NCI-H146 treated with DMSO at 0.1 percent for 48 hours (cell line): ENCODE data around the gene CALML3.

Experiments
- DNase-seq: peaks from one replicate; lab custom pipeline; 2025; ENCODE audit not compliant: unreplicated experiment; lab: John Stamatoyannopoulos, UW

Gene CALML3

DNA sequence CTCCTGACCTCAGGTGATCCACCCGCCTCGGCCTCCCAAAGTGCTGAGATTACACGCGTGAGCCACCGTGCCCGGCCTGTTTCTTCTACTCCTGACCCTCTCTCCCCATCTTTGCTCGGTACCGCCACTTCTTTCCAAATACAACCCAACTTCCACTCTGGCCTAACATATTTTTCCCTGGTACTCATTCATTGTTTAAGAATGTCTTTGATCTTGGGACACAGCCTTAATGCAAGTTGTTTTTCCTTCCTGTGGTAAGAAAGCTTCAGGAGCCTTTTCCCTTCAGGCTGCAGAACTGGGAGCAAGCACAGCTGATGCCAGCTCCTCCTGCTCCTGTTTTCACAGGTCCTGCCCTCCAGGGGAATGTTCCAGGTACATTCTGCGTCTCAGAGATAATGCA is 13.7 kb downstream of the CALML3 start:
- no peak for DNase-seq

DNA sequence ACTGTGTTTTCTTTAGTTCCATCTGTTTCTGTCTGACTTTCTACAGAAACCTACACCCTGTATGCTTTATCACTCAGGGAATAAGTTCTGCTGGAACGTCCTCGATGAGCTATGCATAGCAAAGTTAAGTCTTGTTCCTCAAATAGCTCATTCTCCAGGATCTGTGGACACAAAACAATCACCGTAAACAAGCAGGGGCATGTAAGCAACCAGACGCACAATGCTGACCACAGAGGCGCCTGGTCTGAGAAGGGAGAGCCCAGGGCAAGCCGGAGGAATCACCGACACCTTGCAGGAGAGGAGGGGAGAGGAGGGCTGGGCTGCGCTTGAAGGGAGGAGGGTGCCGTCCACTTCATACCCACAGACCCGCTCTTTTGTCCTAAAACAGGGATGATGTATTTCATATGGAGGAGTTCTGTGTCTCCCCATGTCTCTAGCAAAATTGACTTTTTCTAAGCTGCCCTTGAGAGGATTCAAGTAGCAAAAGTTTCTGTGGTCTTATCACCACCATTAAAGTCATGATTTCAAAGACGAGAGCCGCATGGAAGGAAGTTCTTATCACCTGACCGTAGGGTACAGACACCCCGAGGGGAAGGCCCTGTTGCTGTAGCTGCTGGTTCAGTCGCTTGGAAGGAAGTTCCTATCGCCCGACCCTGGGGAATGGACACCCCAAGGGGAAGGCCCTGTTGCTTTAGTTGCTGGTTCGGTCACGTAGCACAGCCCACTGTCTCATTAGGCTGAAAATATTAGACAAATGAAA is 14.3 kb downstream of the CALML3 start:
- no peak for DNase-seq

DNA sequence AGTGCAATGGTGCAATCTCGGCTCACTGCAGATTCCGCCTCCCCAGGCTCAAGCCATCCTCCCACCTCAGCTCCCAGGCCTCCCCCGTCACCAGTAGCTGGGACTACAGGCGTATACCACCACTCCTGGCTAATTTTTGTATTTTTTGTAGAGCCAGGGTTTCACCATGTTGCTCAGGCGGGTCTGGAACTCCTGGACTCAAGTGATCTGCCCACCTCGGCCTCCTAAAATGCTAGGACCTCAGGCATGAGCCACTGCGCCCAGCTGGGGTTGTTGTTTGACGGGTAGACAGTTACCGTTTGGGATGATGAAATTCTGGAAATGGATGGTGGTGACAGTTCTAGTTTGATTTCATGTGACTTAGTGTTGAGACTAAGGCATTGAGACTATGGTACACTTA is 15.3 kb downstream of the CALML3 start:
- DNase-seq: no peak

DNA sequence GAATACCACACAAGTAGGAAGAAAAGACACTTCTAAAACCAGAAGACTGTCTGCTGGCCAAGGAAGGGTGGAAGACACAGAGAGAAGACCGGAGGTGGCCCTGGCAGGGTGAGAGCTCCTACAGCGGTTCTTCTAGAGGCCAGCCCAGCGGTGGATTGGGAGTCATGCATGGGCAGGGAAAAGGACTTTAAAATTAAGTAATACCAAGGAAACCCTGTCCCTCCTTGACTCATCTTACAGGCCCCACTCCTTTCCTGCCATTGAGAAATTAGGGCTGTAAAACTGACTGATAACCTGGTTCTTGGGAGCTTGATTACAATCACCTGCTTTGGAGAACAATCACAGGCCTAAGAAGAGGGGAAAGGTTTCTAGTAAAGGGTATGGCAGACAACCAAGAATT is 16.1 kb downstream of the CALML3 start:
- no peak for DNase-seq

DNA sequence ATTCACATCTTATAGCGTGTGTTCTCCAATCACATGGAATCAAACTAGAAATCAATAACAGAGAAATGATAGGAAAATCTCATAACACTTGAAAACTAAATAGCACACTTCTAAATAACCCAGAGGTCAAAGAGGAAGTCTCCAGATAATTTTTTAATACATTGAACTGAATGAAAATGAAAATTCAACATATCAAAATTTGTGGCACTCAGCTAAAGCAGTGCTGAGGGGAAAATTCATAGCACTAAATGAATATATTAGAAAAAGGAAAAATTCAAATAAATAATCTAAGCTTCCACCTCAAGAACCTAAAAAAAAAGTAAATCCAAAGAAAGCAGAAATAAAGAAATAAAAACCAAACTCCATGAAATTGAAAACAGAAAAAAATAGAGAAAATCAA is 17.3 kb downstream of the CALML3 start:
- DNase-seq: no peak

DNA sequence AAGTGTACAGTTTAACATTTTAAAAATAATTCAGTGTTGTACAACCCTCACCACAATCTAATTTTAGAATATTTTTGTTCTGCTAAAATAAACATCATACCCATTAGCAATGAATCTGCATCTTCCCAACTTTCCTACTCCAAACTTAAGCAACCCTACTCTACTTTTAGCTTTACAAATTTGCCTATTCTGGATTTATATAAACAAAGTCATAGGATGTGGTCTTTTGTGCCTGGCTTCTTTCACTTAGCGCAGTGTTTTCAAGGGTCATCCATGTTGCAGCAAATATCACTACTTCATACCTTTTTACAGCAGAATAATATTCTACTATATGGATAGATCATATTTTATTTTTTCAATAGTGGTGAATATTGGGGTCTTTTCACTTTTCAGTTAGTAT is 18.9 kb downstream of the CALML3 start:
- DNase-seq: no peak

DNA sequence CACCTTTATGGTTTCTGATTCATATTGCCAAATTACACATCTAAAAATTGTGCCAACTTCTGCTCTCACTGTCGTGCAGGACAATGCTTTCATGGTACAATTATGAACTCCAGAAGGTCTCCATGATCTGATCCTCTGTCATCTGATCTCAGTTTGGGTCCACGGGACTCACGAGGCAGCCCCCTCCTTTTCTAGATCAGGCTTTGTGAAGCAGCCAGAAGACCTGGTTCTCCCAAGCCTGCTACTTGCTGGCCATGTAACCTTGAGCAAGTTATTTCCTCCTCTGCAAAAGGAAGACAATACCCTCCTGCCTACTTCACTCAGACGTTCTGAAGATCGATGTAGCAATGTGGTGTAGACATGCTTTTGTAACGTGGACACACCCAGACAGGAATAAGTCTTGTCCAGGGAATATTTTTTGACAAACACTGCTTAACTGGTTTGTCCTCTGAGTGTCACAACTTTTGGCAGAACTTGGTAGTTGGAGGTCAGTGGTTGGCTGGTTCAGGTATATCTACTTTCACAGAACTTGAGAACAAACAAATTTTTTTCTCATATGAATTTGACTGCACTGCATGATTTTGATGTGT is 19.6 kb downstream of the CALML3 start:
- no peak for DNase-seq

DNA sequence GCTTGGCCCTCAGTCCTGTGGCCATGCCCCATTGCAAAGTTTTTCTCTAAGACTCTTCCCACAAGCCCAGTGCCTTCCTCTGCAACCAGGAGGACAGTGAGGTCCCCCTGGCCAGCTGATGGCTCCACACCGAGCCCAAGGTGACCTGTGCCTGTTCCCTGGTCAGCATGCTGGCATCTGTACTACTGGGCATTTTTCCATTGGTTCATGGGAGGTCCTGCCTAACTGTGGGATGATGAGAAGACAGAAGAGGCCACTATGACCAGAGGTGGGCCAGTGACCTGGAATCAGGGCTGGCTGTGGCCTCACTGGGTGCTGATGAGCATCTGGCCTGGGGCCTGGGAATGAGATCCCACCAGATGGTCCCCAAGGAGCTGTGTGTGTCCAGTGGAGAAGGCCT is 20.2 kb downstream of the CALML3 start:
- DNase-seq: no peak

DNA sequence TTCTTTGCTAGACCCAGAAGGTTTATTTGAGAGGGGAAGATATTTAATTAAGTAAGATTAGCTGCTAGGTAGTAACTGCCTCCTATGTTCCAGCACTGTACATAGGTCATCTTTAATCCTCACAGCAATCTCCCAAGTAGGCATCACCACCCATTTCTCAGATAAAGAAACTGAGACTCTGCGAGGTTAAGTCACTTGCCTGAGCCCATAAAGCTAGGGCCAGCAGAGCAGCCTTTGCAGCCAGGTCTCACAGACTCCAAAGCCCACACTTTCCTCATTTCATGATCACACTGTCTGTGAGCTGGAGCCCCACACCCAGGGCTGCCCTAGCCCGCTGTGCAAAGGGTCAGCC is 20.6 kb downstream of the CALML3 start:
- DNase-seq: no peak

DNA sequence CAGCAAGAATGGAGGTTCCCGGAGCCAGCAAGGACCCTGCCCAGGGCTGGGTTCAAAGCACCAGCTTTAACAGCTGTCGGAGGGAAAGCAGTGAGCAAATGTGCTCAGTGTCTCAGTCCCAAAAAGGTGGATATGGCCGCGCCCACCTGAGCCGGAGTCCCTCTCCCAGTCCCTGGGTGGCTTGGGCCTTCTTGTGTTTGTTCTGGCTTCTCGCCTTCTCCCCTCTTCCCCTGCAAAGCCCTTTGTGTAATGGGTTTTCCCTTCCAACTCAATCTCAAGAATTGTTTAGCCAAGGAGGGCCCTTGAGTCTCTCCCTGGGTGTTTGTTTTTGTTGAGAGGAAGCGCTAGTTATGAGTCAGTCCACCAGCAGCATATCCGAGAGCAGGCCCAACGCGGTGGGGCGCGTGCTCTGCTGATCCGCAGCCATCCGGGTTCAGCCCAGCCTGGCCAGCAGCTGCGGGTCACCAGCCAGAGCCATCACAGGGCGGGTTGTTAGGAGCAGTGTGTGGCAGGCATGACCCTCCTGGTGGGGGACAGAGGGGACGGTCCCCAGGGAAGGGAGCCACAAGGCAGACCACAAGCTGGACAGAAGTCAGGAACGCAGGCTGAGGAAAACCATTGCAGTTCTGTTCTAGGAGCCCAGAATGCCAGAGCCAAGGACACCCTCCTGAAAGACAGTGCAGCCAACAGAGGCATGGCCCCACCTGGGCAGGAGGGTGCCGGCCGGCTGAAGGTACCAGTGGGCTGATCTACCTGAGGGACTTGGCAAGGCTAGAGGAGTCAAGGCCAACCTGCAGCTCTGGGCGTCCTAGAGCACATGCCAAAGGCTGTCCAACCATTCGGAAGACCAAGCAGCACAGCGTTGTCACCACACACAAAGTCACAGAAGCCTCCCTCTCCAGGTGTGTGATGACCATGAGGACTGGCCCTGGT is 21.3 kb downstream of the CALML3 start:
- DNase-seq: no peak

DNA sequence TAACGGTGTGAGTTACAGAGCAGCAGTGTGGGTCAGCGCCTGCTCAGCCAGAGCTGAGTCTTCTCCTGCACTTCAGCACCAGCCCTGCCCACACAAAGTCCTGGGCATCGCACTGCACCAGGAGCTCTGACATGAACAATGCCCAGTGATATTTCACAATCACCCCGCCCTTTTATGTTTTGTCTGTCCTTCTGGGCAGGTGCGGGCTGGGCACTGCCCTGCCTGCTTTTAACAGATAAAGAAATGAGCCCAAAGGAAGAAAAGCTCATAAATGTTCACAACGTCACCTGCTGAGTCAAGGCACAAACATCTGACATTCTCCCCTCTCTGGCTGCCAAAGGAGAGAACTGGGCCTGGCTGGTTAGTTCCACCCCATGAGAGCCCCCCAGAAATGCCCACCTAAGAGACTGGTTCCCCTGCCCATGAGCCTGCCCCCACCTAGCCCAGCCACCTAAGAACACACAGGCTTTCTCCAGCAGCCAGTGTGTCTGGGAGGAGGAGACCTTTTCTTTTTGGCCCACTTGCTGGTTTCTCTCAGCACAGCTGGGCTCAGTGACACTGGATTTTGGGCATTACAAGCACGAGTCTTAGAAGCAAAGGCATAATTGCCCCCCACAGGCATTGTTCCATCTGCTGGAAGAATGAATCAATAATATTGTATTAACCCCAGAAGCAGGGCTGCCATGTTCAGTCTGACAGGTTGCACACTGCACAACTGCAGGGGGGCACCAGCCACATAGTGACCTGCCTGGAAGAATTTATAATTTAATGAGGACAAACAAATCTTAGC is 22.3 kb downstream of the CALML3 start:
- DNase-seq: no peak

DNA sequence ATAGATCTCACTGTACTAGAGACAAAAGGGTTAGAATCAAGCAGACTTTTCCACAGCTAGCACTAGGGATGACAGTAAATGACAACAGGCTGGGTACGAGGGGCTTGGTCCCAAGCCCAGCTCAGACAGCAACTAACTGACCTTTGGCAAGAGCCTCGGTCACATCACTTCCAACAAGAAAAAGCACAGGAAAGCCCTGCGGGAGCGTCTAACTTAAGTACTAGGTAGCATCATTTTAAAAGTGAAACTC is 22.8 kb downstream of the CALML3 start:
- no peak for DNase-seq

DNA sequence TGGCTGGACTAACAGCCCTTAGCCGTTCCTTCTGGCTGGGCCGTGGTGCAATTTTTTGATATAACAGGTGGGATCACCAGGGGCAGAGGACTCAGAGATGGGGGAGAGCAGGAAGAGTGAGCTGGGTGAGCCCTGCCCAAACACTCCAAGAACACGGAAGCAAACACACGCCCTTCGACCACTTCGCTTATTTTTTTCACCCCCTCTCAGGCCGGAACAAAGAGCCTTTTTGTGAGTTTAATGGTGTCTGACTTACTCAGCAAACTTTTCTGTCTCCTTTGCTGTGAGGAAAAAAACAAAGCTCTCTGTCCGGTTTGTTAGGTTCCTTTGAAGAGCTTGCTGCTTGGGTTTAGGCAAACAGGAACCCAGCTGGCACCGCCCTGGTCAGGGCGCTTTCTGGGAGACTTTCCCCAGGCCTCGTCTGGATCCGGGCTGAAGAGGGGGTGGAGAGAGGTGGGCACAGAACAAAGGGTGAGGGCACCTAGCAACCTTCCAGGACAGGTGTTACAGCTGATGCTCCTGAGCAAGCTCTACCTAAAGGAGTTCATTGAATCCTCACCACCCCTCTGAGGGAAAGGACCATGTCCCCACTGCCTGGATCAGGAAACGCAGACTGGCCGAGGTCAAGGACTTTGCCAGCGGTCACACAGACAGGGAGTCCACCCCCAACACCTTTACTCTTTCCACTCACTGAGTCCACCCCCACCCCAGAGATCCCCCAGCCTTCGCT is 23.3 kb downstream of the CALML3 start:
- no peak for DNase-seq

DNA sequence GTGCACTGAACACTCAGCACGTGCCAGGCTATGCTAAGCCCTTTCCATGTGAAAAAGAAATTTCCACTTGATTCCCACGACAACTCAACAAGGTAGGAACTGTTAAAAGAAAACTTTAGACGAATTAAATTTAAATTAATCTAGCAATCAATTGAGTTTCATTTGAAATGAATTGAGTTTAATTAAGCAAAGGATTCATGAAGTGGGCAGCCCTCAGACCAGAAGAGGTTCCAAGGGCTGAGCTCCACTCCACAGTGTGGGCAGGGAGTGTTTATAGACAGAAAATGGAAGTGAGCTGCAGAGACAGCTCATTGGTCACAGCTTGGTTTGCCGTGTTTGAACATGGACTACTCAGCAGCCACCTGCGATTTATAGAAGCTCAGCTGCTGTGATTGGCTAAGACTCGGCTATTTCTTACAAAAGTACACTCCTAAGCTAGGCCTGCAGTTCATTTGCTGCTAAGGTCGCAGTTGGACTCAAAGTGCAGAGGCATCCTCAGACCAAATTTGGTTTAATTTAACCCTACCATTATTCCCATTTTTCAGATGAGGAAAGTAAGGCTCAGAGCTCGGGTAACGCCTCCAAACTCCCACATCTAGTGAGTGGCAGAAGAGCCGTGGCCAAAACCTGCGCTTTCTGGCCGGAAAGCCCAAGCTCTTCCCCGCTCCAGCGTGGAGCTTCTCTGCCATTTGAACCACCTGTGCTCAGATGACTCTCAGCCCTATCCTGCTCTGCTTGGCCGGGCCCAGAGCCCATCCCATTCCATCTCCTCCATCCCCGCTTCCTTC is 24.9 kb downstream of the CALML3 start:
- DNase-seq: no peak

DNA sequence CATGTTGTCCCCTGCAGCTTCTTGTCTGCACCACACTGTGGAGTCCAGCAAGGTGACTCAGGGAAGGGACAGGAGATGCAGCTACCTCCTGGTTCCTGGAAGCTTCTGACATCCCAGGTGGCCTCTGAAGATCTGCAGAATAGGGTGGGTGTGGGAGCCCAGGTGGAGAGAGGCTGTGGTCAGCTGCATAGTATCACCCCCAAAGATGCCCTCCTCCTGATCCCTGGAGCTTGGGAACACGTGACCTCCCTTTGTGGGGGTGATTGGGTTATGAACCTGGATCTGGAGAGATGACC is 25.4 kb downstream of the CALML3 start:
- no peak for DNase-seq

DNA sequence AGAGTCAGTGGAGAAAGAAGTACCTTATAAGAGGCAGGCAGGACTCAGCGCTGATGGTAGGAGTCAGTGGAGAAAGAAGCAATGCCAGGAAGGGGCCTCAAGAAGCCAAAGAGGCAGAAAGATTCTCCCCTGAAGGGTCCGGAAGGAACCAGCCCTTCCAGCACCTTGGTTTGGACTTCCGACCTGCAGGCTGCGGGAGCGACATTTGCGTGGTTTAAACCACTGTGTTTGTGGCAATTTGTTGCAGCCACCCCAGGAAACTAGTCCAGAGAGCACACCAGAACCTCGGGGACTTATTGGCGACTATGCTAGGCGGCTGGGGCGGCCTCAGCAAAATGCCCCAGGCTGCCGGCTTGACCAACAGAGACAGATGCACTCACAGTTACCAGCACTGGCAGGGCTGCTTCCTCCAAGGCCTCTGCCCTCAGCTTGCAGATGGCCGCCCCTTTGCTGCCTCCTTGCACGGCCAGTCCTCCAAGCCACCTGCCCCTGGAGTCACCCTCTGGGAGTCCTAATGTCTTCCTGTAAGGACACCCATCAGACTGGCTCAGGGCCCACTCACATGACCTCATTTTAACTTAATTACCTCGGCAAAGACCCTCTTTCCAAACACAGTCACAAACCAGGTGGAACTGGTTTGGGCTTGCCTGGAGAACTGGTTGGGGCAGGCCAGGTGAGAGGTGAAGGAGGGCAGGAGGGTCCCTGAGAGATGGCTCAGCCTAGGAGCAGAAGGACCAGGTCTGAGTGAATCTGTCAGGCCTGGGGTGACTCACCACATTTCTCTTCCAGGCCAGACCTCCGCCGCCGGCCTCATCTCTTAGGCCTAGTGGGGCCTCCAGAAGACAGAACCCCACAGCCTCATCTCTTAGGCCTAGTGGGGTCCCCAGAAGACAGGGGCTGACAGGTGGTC is 26.1 kb downstream of the CALML3 start:
- no peak for DNase-seq

DNA sequence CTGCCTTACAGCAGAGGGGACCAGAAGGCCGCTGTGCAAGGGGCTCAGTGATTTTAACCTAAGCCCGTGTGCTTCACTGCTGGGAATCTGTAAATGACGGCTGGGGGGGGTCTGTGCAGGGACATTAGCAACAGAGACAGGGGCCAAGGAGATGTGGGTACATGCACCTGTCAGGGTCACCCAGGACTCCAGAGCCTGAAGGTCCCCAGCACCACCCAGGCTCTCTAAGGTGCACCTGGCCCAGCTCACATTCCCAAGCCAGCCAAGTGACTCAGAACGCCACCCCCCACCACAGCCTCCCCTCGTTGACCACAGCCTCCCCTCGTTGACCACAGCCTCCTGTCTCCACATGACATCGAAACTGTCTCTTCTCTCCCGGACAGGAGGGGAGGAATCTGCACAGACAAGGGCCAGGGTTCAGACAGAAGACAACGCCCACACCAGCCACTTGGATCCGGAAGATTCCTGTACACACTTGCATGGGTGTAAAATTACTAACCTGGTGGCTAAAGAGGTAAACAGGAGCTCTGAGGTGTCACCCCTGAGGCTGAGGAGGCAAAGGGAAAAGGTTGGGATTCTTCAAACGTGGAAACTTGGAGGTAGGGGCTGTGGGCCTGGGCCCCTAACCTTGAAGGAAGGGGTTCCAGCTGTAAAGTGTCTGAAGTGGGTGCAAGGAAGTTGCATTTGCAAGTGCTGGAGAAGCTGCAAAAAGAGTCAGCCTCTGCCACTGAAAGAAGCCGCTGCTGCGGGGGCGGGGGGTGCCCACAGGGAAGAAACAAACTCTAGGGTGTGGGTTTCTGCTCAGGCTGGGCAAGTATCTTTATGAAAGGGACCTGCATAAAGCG is 27.0 kb downstream of the CALML3 start:
- DNase-seq: no peak
